IMR-90 (cell line): ENCODE data around the gene PROM2. TPM values are rescaled to one million over a fixed set of nuclear protein-coding genes. Genes with fewer than 3 reads are reported as not detected.

Experiments
- ATAC-seq: fragments of 200-7000 bp; cut with Tn5 transposase; 2 replicates; pipeline ENCODE4 v1.9.1; 2020; ENCODE audit warnings: low read depth, mild to moderate bottlenecking, moderate library complexity
- BruUV-seq: library from RNA; stranded (reverse); fragments of 400-500 nt; replicated peaks from 2 replicates; lab custom pipeline; 2021; lab: Mats Ljungman, UMichigan
- CTCF ChIA-PET: fragments of 300-600 bp; formaldehyde crosslinking; extraction: SDS; loops from one replicate; lab custom pipeline; 2021; ENCODE audit warnings: antibody characterized with exemption; lab: Yijun Ruan, JAX
- POLR2A ChIA-PET: fragments of 300-600 bp; sonication (Branson Sonifier 250); formaldehyde crosslinking; loops from one replicate; lab custom pipeline; 2022; ENCODE audit warnings: antibody characterized with exemption; ENCODE audit not compliant: unreplicated experiment; lab: Charles Lee
- DNase-seq: peaks from one replicate; pipeline ENCODE4 v3.0.0; 2013
- H2AFZ ChIP-seq: replicated peaks from 2 replicates; pipeline ENCODE3; 2013; ENCODE audit warnings: low read length, mild to moderate bottlenecking; ENCODE audit not compliant: poor library complexity
- H2AK5ac ChIP-seq: 2 replicates; pipeline ENCODE4 v1.6.1; 2013; ENCODE audit warnings: low read depth, low read length, inconsistent platforms
- H2AK9ac ChIP-seq: replicated peaks from 2 replicates; pipeline ENCODE3; 2013; ENCODE audit warnings: mild to moderate bottlenecking, low read depth, low read length, moderate library complexity; ENCODE audit not compliant: poor library complexity
- H2BK120ac ChIP-seq: 2 replicates; pipeline ENCODE4 v1.6.1; 2013; ENCODE audit warnings: low read depth, low read length, inconsistent platforms
- H2BK15ac ChIP-seq: 3 replicates; pipeline ENCODE4 v1.6.1; 2013; ENCODE audit warnings: low read depth, low read length, inconsistent platforms
- H2BK20ac ChIP-seq: 2 replicates; pipeline ENCODE4 v1.6.1; 2013; ENCODE audit warnings: low read depth, mild to moderate bottlenecking, inconsistent platforms, low read length, moderate library complexity
- H2BK5ac ChIP-seq: 2 replicates; pipeline ENCODE4 v1.6.1; 2013; ENCODE audit warnings: mild to moderate bottlenecking, low read depth, low read length, inconsistent platforms; ENCODE audit not compliant: poor library complexity, severe bottlenecking
- H3K14ac ChIP-seq: replicated peaks from 2 replicates; pipeline ENCODE4 v1.6.1; 2013; ENCODE audit warnings: low read depth, low read length, inconsistent platforms
- H3K18ac ChIP-seq: 2 replicates; pipeline ENCODE4 v1.6.1; 2013; ENCODE audit warnings: low read depth, low read length, control low read depth
- H3K23ac ChIP-seq: 2 replicates; pipeline ENCODE4 v1.6.1; 2013; ENCODE audit warnings: low read depth, low read length, inconsistent platforms
- H3K27ac ChIP-seq: 2 replicates; pipeline ENCODE4 v1.5.1; 2013; ENCODE audit warnings: mild to moderate bottlenecking, control low read depth, low read length; ENCODE audit not compliant: insufficient read depth
- H3K27me3 ChIP-seq: 2 replicates; pipeline ENCODE4 v1.6.1; 2013; ENCODE audit warnings: low read length; ENCODE audit not compliant: control insufficient read depth, insufficient read depth
- H3K36me3 ChIP-seq: 2 replicates; pipeline ENCODE4 v1.6.1; 2013; ENCODE audit warnings: low read length, mixed read lengths; ENCODE audit not compliant: control insufficient read depth, insufficient read depth
- H3K4ac ChIP-seq: 2 replicates; pipeline ENCODE4 v1.6.1; 2013; ENCODE audit warnings: low read depth, low read length, inconsistent platforms
- H3K4me1 ChIP-seq: 2 replicates; pipeline ENCODE4 v1.6.1; 2013; ENCODE audit warnings: low read length, mixed read lengths; ENCODE audit not compliant: control insufficient read depth, insufficient read depth
- H3K4me2 ChIP-seq: 2 replicates; pipeline ENCODE4 v1.6.1; 2013; ENCODE audit warnings: low read depth, mild to moderate bottlenecking, control low read depth, low read length, moderate library complexity
- H3K4me3 ChIP-seq: 2 replicates; pipeline ENCODE4 v1.5.1; 2013; ENCODE audit warnings: low read depth, mild to moderate bottlenecking, control low read depth, low read length, moderate library complexity; ENCODE audit not compliant: insufficient read depth
- H3K56ac ChIP-seq: 2 replicates; pipeline ENCODE4 v1.6.1; 2013; ENCODE audit warnings: low read length, inconsistent platforms; ENCODE audit not compliant: insufficient read depth; ENCODE audit errors: extremely low read depth
- H3K79me1 ChIP-seq, 2 experiments: 2 replicates each; pipeline ENCODE4 v1.6.1; 2013; ENCODE audit warnings: low read length in 2 of 2, inconsistent platforms in 1 of 2, low read depth in 1 of 2
- H3K9ac ChIP-seq: 2 replicates; pipeline ENCODE4 v1.6.1; 2013; ENCODE audit warnings: low read depth, low read length, control low read depth
- H3K9me1 ChIP-seq: 2 replicates; pipeline ENCODE4 v1.6.1; 2013; ENCODE audit warnings: low read length, inconsistent platforms; ENCODE audit not compliant: insufficient read depth
- H3K9me3 ChIP-seq: 2 replicates; pipeline ENCODE4 v1.6.1; 2013; ENCODE audit warnings: low read length; ENCODE audit not compliant: control insufficient read depth, insufficient read depth
- H4K20me1 ChIP-seq: 2 replicates; pipeline ENCODE4 v1.6.1; 2013; ENCODE audit warnings: low read length, inconsistent platforms; ENCODE audit not compliant: insufficient read depth
- H4K5ac ChIP-seq: 2 replicates; pipeline ENCODE4 v1.6.1; 2013; ENCODE audit warnings: mild to moderate bottlenecking, low read depth, low read length, control low read depth
- H4K8ac ChIP-seq, 2 experiments: 2 replicates each; pipeline ENCODE4 v1.6.1; 2013; ENCODE audit warnings: low read depth in 2 of 2, low read length in 2 of 2, control low read depth in 1 of 2, inconsistent platforms in 1 of 2
- H4K91ac ChIP-seq: 2 replicates; pipeline ENCODE4 v1.6.1; 2013; ENCODE audit warnings: low read depth, low read length, inconsistent platforms; ENCODE audit not compliant: insufficient read depth
- BHLHE40 ChIP-seq: fragments of 150-350 bp; IDR thresholded peaks from 2 replicates; pipeline ENCODE4 v1.6.1; 2016; ENCODE audit warnings: mild to moderate bottlenecking, low read depth, low read length
- CEBPB ChIP-seq: IDR thresholded peaks from 2 replicates; pipeline ENCODE4 v1.6.1; 2012; ENCODE audit warnings: low read depth, low read length, improper control_type of control experiment
- CHD1 ChIP-seq: IDR thresholded peaks from 2 replicates; pipeline ENCODE4 v1.6.1; 2012; ENCODE audit warnings: low read depth, low read length, improper control_type of control experiment
- ELK1 ChIP-seq: fragments of 150-350 bp; IDR thresholded peaks from 2 replicates; pipeline ENCODE4 v1.6.1; 2016; ENCODE audit warnings: low read depth, mild to moderate bottlenecking, low read length, moderate library complexity, borderline replicate concordance
- FOS ChIP-seq: fragments of 150-350 bp; IDR thresholded peaks from 2 replicates; pipeline ENCODE4 v1.6.1; 2016; ENCODE audit warnings: low read depth, low read length
- MAFK ChIP-seq: IDR thresholded peaks from 2 replicates; pipeline ENCODE4 v1.6.1; 2012; ENCODE audit warnings: low read depth, low read length, improper control_type of control experiment
- MXI1 ChIP-seq: IDR thresholded peaks from 2 replicates; pipeline ENCODE4 v1.6.1; 2012; ENCODE audit warnings: low read depth, mild to moderate bottlenecking, low read length, moderate library complexity, borderline replicate concordance
- NFE2L2 ChIP-seq: fragments of 150-350 bp; IDR thresholded peaks from 2 replicates; pipeline ENCODE4 v1.6.1; 2016; ENCODE audit warnings: low read depth, mild to moderate bottlenecking, low read length
- POLR2A ChIP-seq: IDR thresholded peaks from 2 replicates; pipeline ENCODE4 v1.6.1; 2012; ENCODE audit warnings: mild to moderate bottlenecking, low read depth, low read length
- RAD21 ChIP-seq: IDR thresholded peaks from 2 replicates; pipeline ENCODE4 v1.6.1; 2012; ENCODE audit warnings: low read length, improper control_type of control experiment
- RCOR1 ChIP-seq: IDR thresholded peaks from 2 replicates; pipeline ENCODE4 v1.6.1; 2012; ENCODE audit warnings: mild to moderate bottlenecking, low read length, improper control_type of control experiment; ENCODE audit not compliant: insufficient replicate concordance
- RFX5 ChIP-seq: IDR thresholded peaks from 2 replicates; pipeline ENCODE4 v1.8.0; 2012; ENCODE audit warnings: low read depth, mild to moderate bottlenecking, low read length, moderate library complexity
- SMC3 ChIP-seq: fragments of 150-350 bp; IDR thresholded peaks from 2 replicates; pipeline ENCODE4 v1.6.1; 2016; ENCODE audit warnings: low read depth, mild to moderate bottlenecking, antibody characterized with exemption, low read length, moderate library complexity
- WGBS, 2 experiments: methylation state at CpG; one replicate each; pipeline versions ENCODE4 v1.1.5 to v1.1.7; 2013; ENCODE audit warnings: missing lambda C conversion rate in 2 of 2; ENCODE audit not compliant: insufficient read length in 1 of 2; ENCODE audit errors: extremely low coverage in 2 of 2; 5-methylcytosine and 5-hydroxymethylcytosine counted together
- dilution Hi-C: fragments of 300-500 bp; cut with HindIII; formaldehyde crosslinking; loops from one replicate; pipeline ENCODE4 v1.14.3; 2018; ENCODE audit warnings: low sequenced_read_pairs; ENCODE audit not compliant: unreplicated experiment
- in situ Hi-C: fragments of 300-500 bp; cut with MboI; formaldehyde crosslinking; loops from 3 replicates; pipeline ENCODE4 v1.14.3; 2019; ENCODE audit warnings: low sequenced_read_pairs, inconsistent platforms, mixed read lengths
- intact Hi-C: fragments of 100-400 bp; cut with micrococcal nuclease; formaldehyde crosslinking; loops from 2 replicates; pipeline ENCODE4 v1.10.0; 2022
- polyA plus RNA-seq, 3 experiments: library from polyadenylated mRNA; depleted of rRNA; stranded (reverse); fragments of >200 nt; gene quantifications; 2 replicates each; pipeline ENCODE4 v1.2.3, GENCODE V29; 2012; ENCODE audit warnings: low replicate concordance in 1 of 3
- total RNA-seq: library from RNA; depleted of rRNA; stranded (reverse); fragments of >200 nt; gene quantifications from 2 replicates; pipeline ENCODE4 v1.2.3, GENCODE V29; 2012
- TF ChIP-seq, protein P1 (sequence below): conservative IDR thresholded peaks from 2 replicates; pipeline ENCODE4 v1.5.1; 2012; ENCODE audit warnings: mild to moderate bottlenecking, low read depth, low read length, improper control_type of control experiment
- TF ChIP-seq, protein P2 (sequence below): fragments of 150-350 bp; IDR thresholded peaks from 2 replicates; pipeline ENCODE4 v1.6.1; 2017; ENCODE audit warnings: mild to moderate bottlenecking, antibody characterized with exemption, low read length, low read depth

The PROM2 gene
- total and polyA plus RNA-seq, 2 of the 4 experiments (the other 2 are of a cell fraction), result 0.26 TPM; not detected in 1

DNA sequence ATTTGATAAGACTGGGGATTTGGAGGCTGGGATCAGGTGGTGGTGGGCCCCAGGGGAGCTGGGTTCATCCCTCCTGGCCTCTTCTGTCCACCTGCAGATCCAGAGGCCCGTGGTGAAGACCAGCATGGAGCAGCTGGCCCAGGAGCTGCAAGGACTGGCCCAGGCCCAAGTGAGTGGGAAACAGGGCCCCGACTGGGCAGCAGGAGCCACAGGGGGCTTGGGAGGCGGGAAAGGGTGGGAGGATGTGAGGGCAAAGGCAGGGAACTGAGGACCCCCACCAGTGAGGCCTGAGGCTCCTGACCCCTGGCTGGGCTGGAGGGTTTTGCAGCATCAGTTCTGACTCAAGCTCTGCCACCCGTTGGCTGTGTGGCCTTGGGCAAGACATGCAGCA lies 11.3 kb downstream of the PROM2 start:
- no TSS peak for BruUV-seq
- no peak overlapping the region for H3K56ac ChIP-seq
- in situ Hi-C loops (no loop called here), dilution Hi-C loops (no loop called here), intact Hi-C loops (no loop called here)
- DNase-seq, result no peak
- no peak overlapping the region for H2BK20ac ChIP-seq
- no peaks in the 10 kb centered on the region for H3K36me3 ChIP-seq
- H3K9ac ChIP-seq, result no peak overlapping the region
- H3K9me3 ChIP-seq, result no peaks in the 10 kb centered on the region; the same call in 1 of the 2 replicates
- H3K4ac ChIP-seq, result no peak overlapping the region
- H2AK5ac ChIP-seq, result no peak overlapping the region
- CTCF ChIA-PET, result no interaction called here
- H3K4me2 ChIP-seq, result no peak overlapping the region
- no peak overlapping the region for H2BK120ac ChIP-seq
- H4K8ac ChIP-seq, result no peak overlapping the region
- POLR2A ChIA-PET, result no interaction called here
- TF ChIP-seq RFX5 (no peak), POLR2A (no peak), CEBPB (no peak), RCOR1 (no peak), CHD1 (no peak), MXI1 (no peak), FOS (no peak), NFE2L2 (no peak), RAD21 (no peak), BHLHE40 (no peak), SMC3 (no peak), ELK1 (no peak), MAFK (no peak)
- TF ChIP-seq, protein P1, sequence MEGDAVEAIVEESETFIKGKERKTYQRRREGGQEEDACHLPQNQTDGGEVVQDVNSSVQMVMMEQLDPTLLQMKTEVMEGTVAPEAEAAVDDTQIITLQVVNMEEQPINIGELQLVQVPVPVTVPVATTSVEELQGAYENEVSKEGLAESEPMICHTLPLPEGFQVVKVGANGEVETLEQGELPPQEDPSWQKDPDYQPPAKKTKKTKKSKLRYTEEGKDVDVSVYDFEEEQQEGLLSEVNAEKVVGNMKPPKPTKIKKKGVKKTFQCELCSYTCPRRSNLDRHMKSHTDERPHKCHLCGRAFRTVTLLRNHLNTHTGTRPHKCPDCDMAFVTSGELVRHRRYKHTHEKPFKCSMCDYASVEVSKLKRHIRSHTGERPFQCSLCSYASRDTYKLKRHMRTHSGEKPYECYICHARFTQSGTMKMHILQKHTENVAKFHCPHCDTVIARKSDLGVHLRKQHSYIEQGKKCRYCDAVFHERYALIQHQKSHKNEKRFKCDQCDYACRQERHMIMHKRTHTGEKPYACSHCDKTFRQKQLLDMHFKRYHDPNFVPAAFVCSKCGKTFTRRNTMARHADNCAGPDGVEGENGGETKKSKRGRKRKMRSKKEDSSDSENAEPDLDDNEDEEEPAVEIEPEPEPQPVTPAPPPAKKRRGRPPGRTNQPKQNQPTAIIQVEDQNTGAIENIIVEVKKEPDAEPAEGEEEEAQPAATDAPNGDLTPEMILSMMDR, result no peak
- TF ChIP-seq, protein P2, sequence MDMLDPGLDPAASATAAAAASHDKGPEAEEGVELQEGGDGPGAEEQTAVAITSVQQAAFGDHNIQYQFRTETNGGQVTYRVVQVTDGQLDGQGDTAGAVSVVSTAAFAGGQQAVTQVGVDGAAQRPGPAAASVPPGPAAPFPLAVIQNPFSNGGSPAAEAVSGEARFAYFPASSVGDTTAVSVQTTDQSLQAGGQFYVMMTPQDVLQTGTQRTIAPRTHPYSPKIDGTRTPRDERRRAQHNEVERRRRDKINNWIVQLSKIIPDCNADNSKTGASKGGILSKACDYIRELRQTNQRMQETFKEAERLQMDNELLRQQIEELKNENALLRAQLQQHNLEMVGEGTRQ, result no peak
- H3K9me1 ChIP-seq, result no peaks in the 10 kb centered on the region
- H2BK5ac ChIP-seq, result no peak overlapping the region
- H3K4me1 ChIP-seq, result no peaks in the 10 kb centered on the region
- H3K18ac ChIP-seq, result no peak overlapping the region
- no peak for ATAC-seq
- H4K91ac ChIP-seq, result no peak overlapping the region
- H3K27ac ChIP-seq, result no peak overlapping the region
- peaks cover 2% of the 10 kb centered on the region; the same call in 1 of the 2 replicates for H3K27me3 ChIP-seq
- H3K79me1 ChIP-seq, result no peaks in the 10 kb centered on the region
- no peak overlapping the region for H2AFZ ChIP-seq
- no peak overlapping the region for H2BK15ac ChIP-seq
- no peak overlapping the region for H3K23ac ChIP-seq
- no CpG with 5 or more reads among the region's 4 CpGs for WGBS, 2 experiments
- no peak overlapping the region for H3K4me3 ChIP-seq
- no peak overlapping the region for H4K5ac ChIP-seq
- no peak overlapping the region for H3K14ac ChIP-seq
- H2AK9ac ChIP-seq, result no peak overlapping the region
- H4K20me1 ChIP-seq, result no peaks in the 10 kb centered on the region
